NCI-H1048 (cell line): ENCODE data around the gene PLEKHN1.

Experiments used
- DNase-seq: peaks from one replicate; lab custom pipeline; 2025; lab: John Stamatoyannopoulos, UW

The PLEKHN1 gene

GRCh38 chr1:962381-963300 is 3.6 kb upstream of the PLEKHN1 start:
- no peak for DNase-seq

- no peak for DNase-seq
Measured at GRCh38 chr1:963301-963651, 3.0 kb upstream of the PLEKHN1 start.

- DNase-seq = no peak
Measured at GRCh38 chr1:963746-964525, 2.3 kb upstream of the PLEKHN1 start.

GRCh38 chr1:964691-965525 is 1.4 kb upstream of the PLEKHN1 start:
- no peak for DNase-seq

GRCh38 chr1:965526-966134 is 652 bp upstream of the PLEKHN1 start:
- no peak for DNase-seq

GRCh38 chr1:966704-967300 is 520 bp downstream of the PLEKHN1 start:
- no peak for DNase-seq

- no peak for DNase-seq
Measured at GRCh38 chr1:967466-968343, 1.4 kb downstream of the PLEKHN1 start.

- DNase-seq = no peak
Measured at GRCh38 chr1:969260-969855, 3.1 kb downstream of the PLEKHN1 start.

- DNase-seq = no peak
Measured at GRCh38 chr1:970242-970972, 4.1 kb downstream of the PLEKHN1 start.

GRCh38 chr1:970973-971730 is 4.9 kb downstream of the PLEKHN1 start:
- no peak for DNase-seq

- DNase-seq = no peak
Measured at GRCh38 chr1:971751-972506, 5.6 kb downstream of the PLEKHN1 start.

- no peak for DNase-seq
Measured at GRCh38 chr1:972726-973458, 6.6 kb downstream of the PLEKHN1 start.

GRCh38 chr1:973459-974292 is 7.4 kb downstream of the PLEKHN1 start:
- no peak for DNase-seq

- DNase-seq = no peak
Measured at GRCh38 chr1:974293-974640, 8.0 kb downstream of the PLEKHN1 start.

- DNase-seq = no peak
Measured at GRCh38 chr1:974687-975328, 8.5 kb downstream of the PLEKHN1 start.

GRCh38 chr1:975365-975764 is 9.1 kb downstream of the PLEKHN1 start:
- DNase-seq = no peak
